Esophagus muscularis mucosa (tissue), 3 donors: ENCODE measurements around the gene CENPO.

Source experiments
- CTCF ChIP-seq, 3 experiments: fragments of 200-600 bp in 2 of 3; fragments of 450-650 bp in 1 of 3; sonication (generic) in 2 of 3; IDR thresholded peaks; one replicate each; pipeline ENCODE4 v1.5.1; 2017 to 2019; ENCODE audit warnings: antibody characterized with exemption in 3 of 3, mild to moderate bottlenecking in 2 of 3, moderate library complexity in 1 of 3
- POLR2A ChIP-seq: fragments of 450-650 bp; IDR thresholded peaks from one replicate; pipeline ENCODE4 v1.6.1; 2017; ENCODE audit warnings: antibody characterized with exemption, moderate library complexity, mild to moderate bottlenecking, low read depth

GRCh38 chr2:24766609-24767008 is 26.6 kb upstream of the CENPO start:
- TF ChIP-seq CTCF (IDR thresholded peaks at IDR 0.05): no peak
- no peak for TF ChIP-seq POLR2A
